Brain microvascular endothelial cell (primary cell): ENCODE data around the gene CATSPERZ.

ENCODE experiments used
- DNase-seq: peaks from one replicate; pipeline ENCODE4 v3.0.0-alpha.2; 2020
- H3K27ac ChIP-seq: fragments of 250-450 bp; sonication (Bioruptor Pico); 2 replicates; pipeline ENCODE4 v1.5.1; 2020; ENCODE audit warnings: mild to moderate bottlenecking, moderate library complexity
- H3K27me3 ChIP-seq: fragments of 250-450 bp; sonication (Bioruptor Pico); replicated peaks from 2 replicates; pipeline ENCODE4 v1.5.1; 2020; ENCODE audit warnings: mild to moderate bottlenecking
- H3K36me3 ChIP-seq: fragments of 250-450 bp; sonication (Bioruptor Pico); replicated peaks from 2 replicates; pipeline ENCODE4 v1.5.1; 2020; ENCODE audit warnings: mild to moderate bottlenecking
- H3K4me3 ChIP-seq: 2 replicates; pipeline ENCODE4 v1.5.1; 2011; ENCODE audit warnings: low read depth, mild to moderate bottlenecking, control low read depth, low read length, moderate library complexity
- in situ Hi-C: cut with HindIII; loops from 2 replicates; pipeline ENCODE4 v1.10.0; 2017; ENCODE audit warnings: low sequenced_read_pairs, low pct_ligation_motif_present
- TF ChIP-seq, protein P1 (sequence below): IDR thresholded peaks from 2 replicates; pipeline ENCODE4 v1.5.1; 2011; ENCODE audit warnings: low read depth, mild to moderate bottlenecking, moderate library complexity, low read length, control low read depth, inconsistent platforms; ENCODE audit errors: missing control alignments

CATSPERZ gene

GRCh38 chr11:64299847-64300648 is at the start of gene CATSPERZ:
CATSPERZ (plus strand) TSS chr11:64300358; CDS start chr11:64300411, 53 bp downstream.
- TF ChIP-seq, protein P1, sequence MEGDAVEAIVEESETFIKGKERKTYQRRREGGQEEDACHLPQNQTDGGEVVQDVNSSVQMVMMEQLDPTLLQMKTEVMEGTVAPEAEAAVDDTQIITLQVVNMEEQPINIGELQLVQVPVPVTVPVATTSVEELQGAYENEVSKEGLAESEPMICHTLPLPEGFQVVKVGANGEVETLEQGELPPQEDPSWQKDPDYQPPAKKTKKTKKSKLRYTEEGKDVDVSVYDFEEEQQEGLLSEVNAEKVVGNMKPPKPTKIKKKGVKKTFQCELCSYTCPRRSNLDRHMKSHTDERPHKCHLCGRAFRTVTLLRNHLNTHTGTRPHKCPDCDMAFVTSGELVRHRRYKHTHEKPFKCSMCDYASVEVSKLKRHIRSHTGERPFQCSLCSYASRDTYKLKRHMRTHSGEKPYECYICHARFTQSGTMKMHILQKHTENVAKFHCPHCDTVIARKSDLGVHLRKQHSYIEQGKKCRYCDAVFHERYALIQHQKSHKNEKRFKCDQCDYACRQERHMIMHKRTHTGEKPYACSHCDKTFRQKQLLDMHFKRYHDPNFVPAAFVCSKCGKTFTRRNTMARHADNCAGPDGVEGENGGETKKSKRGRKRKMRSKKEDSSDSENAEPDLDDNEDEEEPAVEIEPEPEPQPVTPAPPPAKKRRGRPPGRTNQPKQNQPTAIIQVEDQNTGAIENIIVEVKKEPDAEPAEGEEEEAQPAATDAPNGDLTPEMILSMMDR = peak; percentile 14
- Histone ChIP-seq H3K4me3 (peak within 1 kb of the TSS; percentile 39), H3K27me3 (peaks cover 50% of the 10 kb centered on the region), H3K27ac (no peak within 1 kb of the TSS), H3K36me3 (no peaks in the 10 kb centered on the region)
- no peak for DNase-seq
- in situ Hi-C loops = no loop called here

GRCh38 chr11:64250415-64251015 is 49.6 kb upstream of the CATSPERZ start:
- H3K36me3 ChIP-seq = peaks cover 10% of the 10 kb centered on the region
- no peaks in the 10 kb centered on the region for H3K27me3 ChIP-seq
- no peak for DNase-seq
- peak overlapping the region; percentile 61 for H3K4me3 ChIP-seq
- in situ Hi-C loops = no loop called here
- TF ChIP-seq, protein P1 = no peak
- H3K27ac ChIP-seq = no peak overlapping the region

DNA sequence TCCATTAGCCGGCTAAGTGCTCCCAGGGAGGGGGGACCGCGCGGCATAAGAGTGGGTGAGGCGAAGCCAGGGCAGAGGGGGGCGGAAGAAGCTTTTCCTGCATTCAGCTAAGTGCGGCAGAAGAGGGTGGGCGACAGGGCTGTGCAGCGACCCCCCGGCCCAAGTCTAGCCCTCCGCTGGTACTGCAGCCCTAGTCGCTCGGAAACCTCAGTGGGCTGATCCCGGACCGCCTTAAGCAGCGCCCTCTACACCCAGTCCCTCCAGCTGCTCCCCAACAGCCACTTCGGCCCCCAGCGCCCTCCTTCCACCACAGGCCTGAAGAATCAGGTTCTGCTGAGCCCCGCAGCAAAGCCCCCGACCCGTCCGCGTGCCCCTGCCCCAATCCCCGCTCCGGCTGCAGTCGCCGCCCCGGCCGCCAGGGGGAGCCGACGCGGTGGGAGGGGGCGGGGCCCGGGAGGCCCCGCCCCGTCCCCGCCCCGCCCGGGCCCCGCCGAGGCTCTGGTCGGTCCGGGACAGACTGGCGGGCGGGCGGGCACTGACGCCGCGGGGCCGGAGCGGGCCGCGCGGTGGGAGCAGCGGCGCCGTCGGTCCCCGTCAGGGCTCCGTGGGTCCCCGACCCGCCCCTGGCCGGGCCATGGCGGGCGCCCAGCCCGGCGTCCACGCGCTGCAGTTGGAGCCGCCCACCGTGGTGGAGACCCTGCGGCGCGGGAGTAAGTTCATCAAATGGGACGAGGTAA is 49.0 kb upstream of the CATSPERZ start, which contains the start of gene PLCB3:
Gene PLCB3 (plus strand): TSS at position 515 of the 737 bp plus-strand sequence. CDS start 120 bp downstream, at position 635.
- no peaks in the 10 kb centered on the region for H3K27me3 ChIP-seq
- DNase-seq = no peak
- peak within 1 kb of the TSS; percentile 77 for H3K4me3 ChIP-seq
- TF ChIP-seq, protein P1 = peak; percentile 54
- peak within 1 kb of the TSS; percentile 29 for H3K27ac ChIP-seq
- in situ Hi-C loops = no loop called here
- H3K36me3 ChIP-seq = peaks cover 17% of the 10 kb centered on the region

- in situ Hi-C loops = no loop called here
- H3K27me3 ChIP-seq = no peaks in the 10 kb centered on the region
- DNase-seq = peak; percentile 17
- peaks cover 22% of the 10 kb centered on the region for H3K36me3 ChIP-seq
- H3K4me3 ChIP-seq = peak overlapping the region; percentile 77
- TF ChIP-seq, protein P1 = no peak
- H3K27ac ChIP-seq = peak overlapping the region; percentile 29
Observed at GRCh38 chr11:64251753-64252002, 48.5 kb upstream of the CATSPERZ start.

- H3K27ac ChIP-seq = no peak overlapping the region
- in situ Hi-C loops = no loop called here
- DNase-seq = no peak
- H3K27me3 ChIP-seq = no peaks in the 10 kb centered on the region
- H3K4me3 ChIP-seq = peak overlapping the region; percentile 77
- TF ChIP-seq, protein P1 = peak; percentile 65
- H3K36me3 ChIP-seq = peaks cover 25% of the 10 kb centered on the region
Observed at GRCh38 chr11:64252003-64252872, 47.9 kb upstream of the CATSPERZ start.
